Suprapubic skin (tissue), 4 donors: Measurements from ENCODE around the gene ACP1. TPM values are rescaled to one million over a fixed set of nuclear protein-coding genes. Genes with fewer than 3 reads are reported as not detected.

Experiments
- DNase-seq, 2 donors: peaks; one replicate each; pipeline ENCODE4 v3.0.0-alpha.2; 2019; ENCODE audit warnings: low spot score in 2 of 2
- H3K27ac ChIP-seq: fragments of 200-600 bp; sonication (generic); one replicate; pipeline ENCODE4 v1.5.1; 2019
- H3K27me3 ChIP-seq: fragments of 200-600 bp; sonication (generic); one replicate; pipeline ENCODE4 v1.5.1; 2019
- H3K36me3 ChIP-seq: fragments of 200-600 bp; sonication (generic); one replicate; pipeline ENCODE4 v1.5.1; 2019
- H3K4me1 ChIP-seq: fragments of 200-600 bp; sonication (generic); one replicate; pipeline ENCODE4 v1.5.1; 2019
- H3K4me3 ChIP-seq: fragments of 200-600 bp; sonication (generic); one replicate; pipeline ENCODE4 v1.5.1; 2019; ENCODE audit warnings: mild to moderate bottlenecking
- H3K9me3 ChIP-seq: fragments of 200-600 bp; sonication (generic); one replicate; pipeline ENCODE4 v1.5.1; 2019
- CTCF ChIP-seq, 2 donors: fragments of 200-600 bp in 1 of 2; fragments of 450-650 bp in 1 of 2; sonication (generic) in 1 of 2; IDR thresholded peaks; one replicate each; pipeline ENCODE4 v1.5.1; 2016 to 2019; ENCODE audit warnings: antibody characterized with exemption in 2 of 2, mild to moderate bottlenecking in 1 of 2, moderate library complexity in 1 of 2
- EP300 ChIP-seq: sonication (generic); formaldehyde crosslinking; IDR thresholded peaks from one replicate; pipeline ENCODE4 v1.6.1; 2017; ENCODE audit warnings: antibody characterized with exemption
- POLR2A ChIP-seq, 2 donors: fragments of 450-650 bp; IDR thresholded peaks; one replicate each; pipeline ENCODE4 v1.6.1; 2017; ENCODE audit warnings: antibody characterized with exemption in 2 of 2, mild to moderate bottlenecking in 2 of 2, moderate library complexity in 2 of 2
- POLR2AphosphoS5 ChIP-seq, 3 donors: sonication (generic); formaldehyde crosslinking; IDR thresholded peaks; one replicate each; pipeline ENCODE4 v1.6.1; 2017; ENCODE audit warnings: antibody characterized with exemption in 3 of 3
- WGBS: methylation state at CpG from one replicate; pipeline ENCODE4 v1.1.5; 2018; 5-methylcytosine and 5-hydroxymethylcytosine counted together
- total RNA-seq, 4 donors: library from RNA; depleted of rRNA; stranded (reverse); fragments of >200 nt; gene quantifications; one replicate each; pipeline ENCODE4 v1.1.0, GENCODE V29; 2016

ACP1 gene
- total RNA-seq, 4 donors from 2014 or later: 72.4 to 90.8 (median 73.0) TPM

- Histone ChIP-seq H3K27ac (peak within 1 kb of the TSS; percentile 92), H3K27me3 (no peaks in the 10 kb centered on the region), H3K9me3 (no peaks in the 10 kb centered on the region), H3K4me1 (peaks cover 45% of the 10 kb centered on the region), H3K4me3 (peak within 1 kb of the TSS; percentile 67), H3K36me3 (peaks cover 3% of the 10 kb centered on the region)
- no peak for TF ChIP-seq EP300
- peak in 1 of 2 donors; percentile 35 for TF ChIP-seq POLR2A (IDR thresholded peaks at IDR 0.05)
- DNase-seq: peak in 1 of 2 donors; percentile 77
- 0% methylated on average over 17 of the region's 77 CpGs for WGBS
Measured at GRCh38 chr2:263774-264492, 814 bp upstream of the ACP1 start, which contains the start of gene SH3YL1. SH3YL1 (minus strand) TSS chr2:264032; CDS start chr2:263984, 48 bp downstream.

GRCh38 chr2:268323-268722 is 3.6 kb downstream of the ACP1 start:
- peaks cover 41% of the 10 kb centered on the region for H3K4me1 ChIP-seq
- H3K9me3 ChIP-seq: no peaks in the 10 kb centered on the region

GRCh38 chr2:269356-270030 is 4.7 kb downstream of the ACP1 start:
- Histone ChIP-seq H3K9me3 (no peaks in the 10 kb centered on the region), H3K4me3 (no peak overlapping the region), H3K27me3 (no peaks in the 10 kb centered on the region), H3K27ac (no peak overlapping the region), H3K4me1 (peaks cover 31% of the 10 kb centered on the region), H3K36me3 (peaks cover 26% of the 10 kb centered on the region)
- TF ChIP-seq POLR2A (IDR thresholded peaks at IDR 0.05) (no peak), CTCF (IDR thresholded peaks at IDR 0.05) (no peak)
- no peak for DNase-seq
- 86% methylated on average over 4 of the region's 4 CpGs for WGBS

More at GRCh38 chr2:268323-268722, 3.6 kb downstream of the ACP1 start:
- Histone ChIP-seq H3K27me3 (no peaks in the 10 kb centered on the region), H3K27ac (no peak overlapping the region), H3K36me3 (peaks cover 14% of the 10 kb centered on the region), H3K4me3 (no peak overlapping the region)
- DNase-seq: no peak
- no peak for TF ChIP-seq CTCF (IDR thresholded peaks at IDR 0.05)
- TF ChIP-seq POLR2AphosphoS5 (IDR thresholded peaks at IDR 0.05): no peak
- no peak for TF ChIP-seq EP300
- no peak for TF ChIP-seq POLR2A (IDR thresholded peaks at IDR 0.05)

GRCh38 chr2:270861-271260 is 6.1 kb downstream of the ACP1 start:
- Histone ChIP-seq H3K4me1 (peaks cover 23% of the 10 kb centered on the region), H3K27ac (no peak overlapping the region), H3K27me3 (no peaks in the 10 kb centered on the region), H3K9me3 (no peaks in the 10 kb centered on the region), H3K36me3 (peaks cover 33% of the 10 kb centered on the region), H3K4me3 (no peak overlapping the region)
- WGBS: 96% methylated on average over 4 of the region's 4 CpGs
- TF ChIP-seq EP300: no peak
- TF ChIP-seq POLR2A (IDR thresholded peaks at IDR 0.05): no peak
- no peak for TF ChIP-seq POLR2AphosphoS5 (IDR thresholded peaks at IDR 0.05)
- TF ChIP-seq CTCF (IDR thresholded peaks at IDR 0.05): no peak
- no peak for DNase-seq

GRCh38 chr2:271917-272316 is 7.2 kb downstream of the ACP1 start:
- no peak for DNase-seq
- 96% methylated on average over 12 of the region's 12 CpGs for WGBS
- Histone ChIP-seq H3K27ac (no peak overlapping the region), H3K9me3 (no peaks in the 10 kb centered on the region), H3K4me1 (peaks cover 17% of the 10 kb centered on the region), H3K27me3 (no peaks in the 10 kb centered on the region), H3K36me3 (peaks cover 43% of the 10 kb centered on the region), H3K4me3 (no peak overlapping the region)
- TF ChIP-seq EP300: no peak
- TF ChIP-seq CTCF (IDR thresholded peaks at IDR 0.05): no peak
- TF ChIP-seq POLR2A (IDR thresholded peaks at IDR 0.05): no peak
- TF ChIP-seq POLR2AphosphoS5 (IDR thresholded peaks at IDR 0.05): no peak
